ENCODE results near the gene C17orf67.

- no peak for TF ChIP-seq MAX (IDR thresholded peaks at IDR 0.05)
- TF ChIP-seq HOXA3 (CRISPR knock-in tag; IDR thresholded peaks at IDR 0.05) = no peak; the same call in 1 of the 2 replicates
- TF ChIP-seq TCF12 (IDR thresholded peaks at IDR 0.05) = no peak
- no peak for TF ChIP-seq TCF12 (CRISPR knock-in tag; IDR thresholded peaks at IDR 0.05)
- no peak for TF ChIP-seq MTA1 (CRISPR knock-in tag; IDR thresholded peaks at IDR 0.05; ENCODE audit: borderline replicate concordance)
- TF ChIP-seq CTCF (CRISPR knock-in tag; IDR thresholded peaks at IDR 0.05) = peak; percentile 95
- no peak for TF ChIP-seq ZNF501 (CRISPR knock-in tag; IDR thresholded peaks at IDR 0.05)
- TF ChIP-seq ZFP41 (CRISPR knock-in tag; IDR thresholded peaks at IDR 0.05; ENCODE audit: borderline replicate concordance) = no peak
- TF ChIP-seq SUZ12 (IDR thresholded peaks at IDR 0.05; ENCODE audit: low read depth, low read length) = no peak
- peak; percentile 24; the same call in 1 of the 2 replicates for TF ChIP-seq CEBPG (CRISPR knock-in tag; IDR thresholded peaks at IDR 0.05)
- TF ChIP-seq ZNF746 (CRISPR knock-in tag; IDR thresholded peaks at IDR 0.05) = no peak
- no peak for TF ChIP-seq TCF7 (IDR thresholded peaks at IDR 0.05; ENCODE audit: low read depth)
- TF ChIP-seq MAFF (IDR thresholded peaks at IDR 0.05; ENCODE audit: low read depth, low read length) = no peak
- TF ChIP-seq SALL2 (CRISPR knock-in tag; IDR thresholded peaks at IDR 0.05) = 0 out of 2 replicates have a peak, but pooled peaks have one; percentile 37
- no peak for TF ChIP-seq SETDB1 (CRISPR knock-in tag; IDR thresholded peaks at IDR 0.05; ENCODE audit: borderline replicate concordance)
Measured at GRCh38 chr17:56819431-56820145, 14.1 kb downstream of the C17orf67 start.
